HG03139 (cell line): ENCODE results near the gene SCAF1.

Source experiments
- ATAC-seq: cut with Tn5 transposase; IDR thresholded peaks from one replicate; pipeline ENCODE4 v1.9.1; 2021; ENCODE audit not compliant: unreplicated experiment

Gene SCAF1

DNA sequence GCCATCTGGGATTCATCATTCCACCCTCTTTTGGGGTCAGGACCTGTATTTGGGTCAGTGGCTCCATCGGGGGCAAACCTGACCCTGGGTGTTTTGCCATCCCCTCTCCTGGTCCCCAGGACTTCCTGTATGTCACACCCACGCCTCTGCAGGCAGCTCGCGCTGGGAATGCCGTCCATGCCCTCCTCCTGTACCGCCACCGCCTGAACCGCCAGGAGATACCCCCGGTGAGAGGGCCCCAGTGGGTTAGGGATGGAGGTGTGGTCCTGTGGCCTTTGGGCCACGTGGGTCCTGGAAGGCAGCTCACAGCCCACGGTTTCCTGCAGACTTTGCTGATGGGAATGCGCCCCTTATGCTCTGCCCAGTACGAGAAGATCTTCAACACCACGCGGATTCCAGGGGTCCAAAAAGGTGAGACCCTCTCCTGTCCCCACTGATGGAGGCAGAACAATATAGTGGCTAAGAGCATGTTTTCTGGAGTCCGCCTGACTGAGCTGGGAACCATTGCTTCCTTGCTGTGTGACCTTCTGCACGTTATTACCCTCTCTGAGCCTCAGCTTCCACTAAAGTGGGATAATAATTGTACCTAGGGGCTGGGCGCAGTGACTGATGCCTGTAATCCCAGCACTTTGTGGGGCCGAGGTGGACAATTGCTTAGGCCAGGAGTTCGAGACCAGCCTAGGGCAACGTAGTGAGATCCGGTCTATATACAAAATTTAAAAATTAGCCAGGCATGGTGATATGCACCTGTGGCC lies 63.1 kb downstream of the SCAF1 start:
- ATAC-seq: no peak

DNA sequence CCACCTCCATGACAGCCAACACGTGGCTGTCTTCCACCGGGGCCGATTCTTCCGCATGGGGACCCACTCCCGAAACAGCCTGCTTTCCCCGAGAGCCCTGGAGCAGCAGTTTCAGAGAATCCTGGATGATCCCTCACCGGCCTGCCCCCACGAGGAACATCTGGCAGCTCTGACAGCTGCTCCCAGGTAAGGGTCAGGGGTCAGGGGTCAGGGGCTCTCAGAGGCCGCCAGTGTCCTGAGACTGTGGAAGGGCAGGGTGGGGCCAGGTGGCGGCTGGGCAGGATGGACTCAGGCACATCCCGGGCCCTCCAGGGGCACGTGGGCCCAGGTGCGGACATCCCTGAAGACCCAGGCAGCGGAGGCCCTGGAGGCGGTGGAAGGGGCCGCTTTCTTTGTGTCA lies 63.9 kb downstream of the SCAF1 start:
- ATAC-seq: no peak
